HG03520 (cell line): ENCODE results near the gene MPO.

Experiments used
- ATAC-seq: cut with Tn5 transposase; IDR thresholded peaks from one replicate; pipeline ENCODE4 v1.9.1; 2021; ENCODE audit warnings: mild to moderate bottlenecking, moderate library complexity; ENCODE audit not compliant: unreplicated experiment

MPO gene

DNA sequence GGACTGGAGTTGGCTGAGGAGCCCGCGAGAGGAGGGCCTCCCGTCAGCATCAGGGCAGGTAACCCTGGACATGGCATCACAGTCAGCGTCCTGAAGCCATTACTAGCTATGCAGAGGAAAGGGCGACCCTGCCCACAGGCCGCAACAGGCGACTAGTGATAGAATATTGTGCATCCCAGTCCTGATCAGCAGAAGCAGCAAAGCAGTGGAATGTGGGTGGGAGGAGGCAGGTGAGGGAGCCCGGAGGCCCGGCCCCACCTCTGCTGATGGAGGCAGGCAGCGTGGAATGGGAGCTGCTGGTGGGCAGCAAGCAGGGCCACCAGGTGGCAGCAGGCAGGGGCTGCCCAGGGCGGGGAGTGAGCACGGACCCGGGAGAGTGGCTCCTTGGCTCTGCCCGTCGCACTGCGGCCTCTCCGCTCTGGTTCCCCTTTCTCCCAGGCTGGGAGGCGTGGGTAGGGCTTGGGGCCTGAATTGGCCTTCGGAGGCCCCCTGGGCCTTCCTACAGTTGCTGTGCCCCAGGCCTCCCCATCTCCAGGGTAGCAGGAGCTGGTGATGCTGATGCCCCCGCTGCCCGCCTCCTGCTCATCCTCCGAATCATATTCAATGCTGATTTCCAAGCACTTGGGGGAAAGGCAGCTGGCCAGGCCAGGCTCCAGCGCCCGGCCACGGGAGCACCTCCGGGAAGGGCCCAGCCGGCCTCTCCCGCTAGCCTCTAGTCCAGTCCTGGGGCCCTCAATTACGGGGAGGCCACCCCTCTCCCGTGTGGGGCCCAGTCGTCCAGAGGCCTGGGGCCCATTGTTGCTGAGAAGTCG lies 27.6 kb upstream of the MPO start:
- no peak for ATAC-seq

DNA sequence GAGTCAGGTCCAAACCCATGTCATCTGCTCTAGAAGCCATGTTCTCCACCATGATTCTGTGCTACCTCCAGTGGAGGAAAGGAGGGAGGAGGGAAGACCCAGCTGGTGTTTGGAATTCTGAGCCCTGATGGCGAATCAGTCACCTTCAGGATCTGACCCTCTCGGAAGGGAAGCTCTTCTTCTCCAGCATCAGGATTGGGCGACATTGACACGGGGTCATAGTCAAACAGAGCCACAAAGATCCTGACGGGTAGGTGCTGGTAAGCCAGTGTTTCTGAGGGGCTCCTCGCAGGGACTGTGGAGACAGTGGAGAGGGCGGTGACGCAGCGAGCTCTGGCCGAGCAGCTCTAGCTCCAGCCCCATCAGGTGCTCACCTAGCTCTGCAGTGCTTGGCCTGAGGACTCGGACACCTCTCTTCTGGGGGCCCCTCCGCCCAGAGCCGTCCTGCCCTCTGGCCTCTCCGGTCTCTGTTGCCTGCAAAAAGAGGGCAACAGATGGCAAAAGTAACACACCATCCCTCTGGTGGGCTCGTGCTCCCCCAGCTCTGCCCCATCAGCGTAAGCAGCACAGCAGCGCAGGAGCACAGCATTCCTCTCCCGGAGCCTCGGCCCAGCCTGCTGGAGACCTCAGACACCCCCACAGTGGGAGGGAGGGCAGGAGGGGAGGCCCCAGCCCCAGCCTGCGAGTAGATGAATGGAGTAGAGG lies 26.9 kb upstream of the MPO start:
- ATAC-seq: no peak

DNA sequence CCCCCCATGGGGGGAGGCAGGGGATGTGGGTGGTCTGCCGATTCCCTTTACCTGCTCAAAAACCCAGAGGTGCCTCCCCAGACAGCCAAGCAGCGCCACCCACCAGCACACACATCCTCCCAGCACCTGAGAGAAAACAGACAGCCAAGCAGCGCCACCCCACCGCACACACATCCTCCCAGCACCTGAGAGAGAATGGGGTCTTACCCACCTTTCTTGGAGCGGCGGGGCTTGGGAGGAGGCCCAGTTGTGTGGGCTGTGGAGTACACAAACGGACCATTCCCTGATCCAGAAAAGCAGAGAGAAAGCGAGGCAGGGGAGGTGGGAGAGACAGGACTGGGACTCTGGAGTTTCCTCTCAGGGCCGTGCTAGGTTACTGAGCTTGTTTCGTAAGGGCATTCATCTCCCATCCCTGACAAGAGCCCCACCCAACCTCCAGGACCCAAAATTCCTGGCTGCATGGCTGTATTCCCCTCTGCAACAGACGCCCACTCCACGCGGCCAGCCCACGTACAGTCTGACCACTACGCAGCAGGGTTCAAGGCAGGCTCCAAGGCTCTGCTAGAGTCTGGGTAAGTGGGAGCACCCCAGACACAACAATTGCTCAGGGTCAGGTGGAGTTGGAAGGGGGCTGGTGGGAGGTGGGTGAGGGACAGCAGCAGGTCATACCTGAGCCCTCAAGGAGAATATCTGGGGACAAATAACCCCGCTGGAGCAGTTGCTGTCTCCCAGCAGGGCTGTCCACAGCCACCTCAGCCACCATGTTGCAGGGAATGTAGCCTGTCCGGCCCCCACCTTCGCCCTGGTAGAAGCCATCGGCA lies 25.6 kb upstream of the MPO start:
- ATAC-seq: no peak

DNA sequence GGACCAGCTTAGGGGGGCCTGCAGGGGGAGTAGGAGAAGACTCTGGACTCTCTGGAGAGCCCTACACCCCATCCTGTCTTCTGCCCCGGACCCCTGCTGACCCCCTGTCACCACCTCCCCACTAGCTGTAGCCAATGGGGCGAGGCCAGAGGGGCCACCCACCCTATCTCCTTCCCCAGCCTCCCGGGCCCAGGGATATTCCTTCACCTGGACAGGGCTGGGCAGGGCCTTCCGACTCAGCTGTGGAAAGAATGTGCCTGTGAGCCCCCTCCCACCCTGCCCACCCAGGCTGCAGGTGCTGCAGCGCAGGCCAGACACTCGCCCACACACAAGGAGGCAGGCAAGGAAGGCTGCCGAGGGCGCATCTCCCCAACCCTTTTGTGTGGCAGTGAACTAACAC lies 24.9 kb upstream of the MPO start:
- no peak for ATAC-seq

DNA sequence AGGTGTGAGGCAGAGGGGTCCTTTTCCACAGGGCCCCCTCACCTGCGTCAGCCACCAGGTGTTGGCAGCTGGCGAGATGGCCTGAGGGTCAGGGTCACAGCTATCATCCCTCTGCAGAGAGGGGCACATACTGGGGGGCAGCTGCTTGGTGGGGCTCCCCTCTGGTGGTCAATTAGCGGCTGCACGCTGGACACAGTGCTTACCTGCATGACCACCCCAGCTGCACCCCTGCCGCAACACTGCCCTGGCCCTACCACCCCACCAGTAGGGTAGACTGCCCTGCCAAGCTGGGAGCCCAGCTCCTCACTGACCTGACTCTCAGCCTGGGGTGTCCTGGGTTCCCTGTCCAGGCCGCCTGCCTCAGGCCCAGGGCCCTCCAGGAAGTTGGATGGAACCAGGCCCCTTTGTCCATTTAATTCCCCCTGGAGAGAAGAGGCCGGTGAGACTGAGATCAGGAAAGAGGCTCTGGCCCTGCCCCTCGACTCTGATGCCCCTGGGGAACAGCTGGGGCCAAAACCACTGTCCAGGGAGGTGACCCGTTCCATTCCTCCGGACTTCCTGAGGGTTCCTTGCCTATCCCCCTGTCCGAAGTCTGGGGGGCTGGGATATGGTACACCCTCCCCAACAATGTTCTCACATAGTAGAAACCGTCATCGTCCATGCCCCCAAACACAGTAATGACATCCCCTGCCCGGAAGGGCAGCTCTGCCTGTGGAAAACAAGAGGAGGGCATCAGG lies 24.2 kb upstream of the MPO start:
- ATAC-seq: no peak

DNA sequence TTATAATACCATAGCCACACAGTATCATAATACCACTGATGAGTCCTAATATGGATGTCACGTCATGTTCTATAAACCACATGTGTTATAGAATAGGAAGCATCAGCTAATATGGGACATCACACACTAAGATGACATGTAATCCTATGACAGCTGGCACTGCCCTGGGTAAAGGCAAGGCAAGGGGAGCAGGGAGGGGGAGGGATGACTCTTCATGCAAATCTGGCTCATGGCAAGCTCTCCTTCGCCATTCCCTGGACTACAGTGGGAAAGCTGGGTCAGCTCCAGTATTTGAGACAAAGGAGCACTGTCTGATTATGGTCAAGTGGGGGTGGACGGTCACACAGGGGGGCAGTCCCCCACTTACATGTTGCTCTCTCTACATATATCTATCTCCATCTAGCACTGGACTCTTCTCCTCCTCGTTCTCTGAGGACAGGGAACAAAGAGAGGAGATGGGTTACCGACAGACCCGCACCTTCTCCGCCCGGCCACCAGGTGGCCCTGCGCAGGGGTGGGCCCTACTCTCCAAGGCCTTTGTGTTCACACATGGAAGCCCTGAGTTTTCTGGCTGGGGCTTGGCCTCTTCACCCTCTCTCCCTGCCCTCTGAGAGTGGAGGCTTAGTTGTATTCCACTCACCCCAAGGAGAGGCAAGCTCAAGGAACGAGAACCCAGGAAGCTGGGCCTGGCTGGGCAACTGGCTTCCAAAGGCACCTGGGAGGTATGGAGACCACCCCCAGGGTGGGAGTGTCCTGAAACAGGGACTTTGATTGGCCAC lies 23.4 kb upstream of the MPO start:
- ATAC-seq: no peak

DNA sequence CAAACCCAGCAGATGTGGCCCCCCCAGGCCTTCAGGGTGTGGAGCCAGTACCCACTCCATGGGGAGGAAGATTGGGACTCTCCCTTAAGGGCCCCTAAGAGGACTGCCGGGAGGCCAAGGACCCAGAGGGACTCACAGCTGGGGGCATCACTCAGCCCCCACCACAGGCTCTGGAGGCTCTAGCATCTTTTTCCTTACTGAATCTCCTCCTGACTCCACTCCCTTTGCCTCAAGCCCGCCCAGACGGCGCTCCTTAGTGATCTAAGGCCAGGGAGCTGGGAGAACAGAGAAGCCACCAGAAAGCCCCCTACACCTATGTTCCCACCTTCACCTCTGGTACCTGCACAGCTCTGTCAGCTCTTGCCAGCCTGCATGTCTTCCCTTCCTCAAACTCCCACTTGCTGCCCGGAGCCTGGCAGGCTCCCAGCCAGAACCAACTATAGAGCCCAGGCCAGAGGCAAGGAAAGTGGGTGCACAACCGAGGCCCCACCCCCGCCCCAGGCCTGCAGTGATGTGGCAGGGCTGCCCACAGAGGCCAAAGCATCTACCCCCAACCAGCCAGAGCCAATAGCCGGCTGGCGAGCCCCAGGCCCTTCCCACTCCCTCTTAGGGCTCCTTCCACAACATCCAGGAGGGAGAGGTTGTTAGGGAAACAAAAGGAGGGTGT lies 22.3 kb upstream of the MPO start:
- no peak for ATAC-seq

DNA sequence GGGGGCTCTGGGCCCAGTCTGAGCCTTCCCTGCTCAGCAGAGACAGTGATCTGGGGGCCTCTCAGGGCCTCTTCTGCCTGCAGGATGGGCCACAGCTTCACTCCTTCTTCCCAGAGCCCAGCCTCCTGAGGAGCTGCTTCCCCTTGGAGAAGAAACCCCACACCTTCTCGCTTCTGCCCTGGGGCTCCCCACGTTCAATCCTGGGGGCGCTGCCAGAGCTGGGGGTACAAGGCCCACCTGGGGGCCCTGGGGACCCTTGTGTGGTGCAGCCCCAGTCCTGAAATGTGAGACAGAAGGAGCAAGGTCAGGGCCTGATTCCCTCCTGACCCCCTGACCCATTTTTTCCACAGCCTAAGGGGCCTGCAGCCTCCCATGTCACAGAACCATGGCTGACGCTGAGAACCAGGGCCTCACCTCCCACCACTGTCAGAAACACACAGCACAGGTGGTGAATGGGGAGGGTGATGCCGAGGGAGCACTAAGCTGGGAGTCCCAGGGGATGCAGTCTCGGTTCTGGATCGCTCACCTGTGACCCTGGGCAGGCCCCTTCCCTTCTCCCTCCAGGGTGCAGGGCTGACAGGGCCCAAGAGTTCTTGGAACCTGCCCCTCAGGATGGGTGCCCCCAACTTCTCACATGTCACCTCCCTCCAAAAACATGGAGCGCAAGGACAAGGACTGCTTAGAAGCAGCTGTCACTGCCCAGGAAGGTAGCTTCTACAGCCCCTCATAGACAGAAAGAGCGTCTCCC lies 21.6 kb upstream of the MPO start:
- ATAC-seq: no peak

DNA sequence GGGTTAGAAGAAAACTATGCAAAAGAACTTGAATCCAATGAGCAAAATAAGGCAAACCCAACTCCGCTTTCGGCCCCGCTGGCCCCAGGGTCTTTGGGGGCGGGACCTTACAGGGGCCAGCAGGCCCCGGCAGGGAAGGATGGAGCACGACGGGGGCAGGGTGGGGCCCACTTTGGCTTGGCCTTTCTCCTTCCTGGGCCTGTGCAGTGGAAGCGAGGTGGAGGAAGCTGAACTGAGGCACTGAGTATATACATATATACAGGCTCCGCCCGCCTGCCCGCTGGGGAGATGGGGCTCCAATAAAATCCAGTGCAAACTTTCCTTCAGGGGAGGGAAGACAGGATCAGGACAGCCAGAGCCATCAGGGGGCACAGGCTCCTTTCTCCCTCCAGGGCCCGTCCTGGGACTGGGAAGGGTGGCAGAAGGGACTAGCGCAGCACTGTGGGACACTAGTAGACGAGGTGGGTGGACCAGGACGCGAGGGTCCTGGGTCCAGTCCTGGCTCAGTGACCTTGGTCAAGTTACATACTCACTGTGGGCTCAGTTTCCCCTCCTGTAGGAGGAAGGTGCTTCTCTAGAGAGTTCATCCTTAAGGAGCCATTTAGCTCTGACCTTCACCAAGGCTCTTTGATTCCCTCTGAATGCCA lies 20.9 kb upstream of the MPO start:
- no peak for ATAC-seq

DNA sequence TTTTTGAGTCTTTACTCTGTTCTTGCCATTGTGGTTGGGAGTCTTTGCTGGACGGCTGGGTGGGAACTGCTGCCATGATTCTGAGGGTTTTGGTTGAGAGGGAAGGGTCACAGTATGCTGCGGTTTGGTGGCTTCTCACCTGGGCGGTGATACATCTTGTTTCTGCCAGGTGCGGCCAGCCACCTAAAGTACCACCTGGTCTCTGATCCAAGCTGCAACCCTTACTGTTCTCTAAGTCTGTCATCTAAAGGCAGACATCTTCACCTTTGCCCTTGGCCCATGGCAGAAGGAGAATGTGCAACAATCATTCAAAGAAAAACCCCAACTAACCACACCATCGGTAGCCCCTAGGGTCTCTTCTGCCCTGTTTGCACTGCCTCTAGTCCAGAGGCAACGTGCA lies 19.6 kb upstream of the MPO start:
- ATAC-seq: no peak

DNA sequence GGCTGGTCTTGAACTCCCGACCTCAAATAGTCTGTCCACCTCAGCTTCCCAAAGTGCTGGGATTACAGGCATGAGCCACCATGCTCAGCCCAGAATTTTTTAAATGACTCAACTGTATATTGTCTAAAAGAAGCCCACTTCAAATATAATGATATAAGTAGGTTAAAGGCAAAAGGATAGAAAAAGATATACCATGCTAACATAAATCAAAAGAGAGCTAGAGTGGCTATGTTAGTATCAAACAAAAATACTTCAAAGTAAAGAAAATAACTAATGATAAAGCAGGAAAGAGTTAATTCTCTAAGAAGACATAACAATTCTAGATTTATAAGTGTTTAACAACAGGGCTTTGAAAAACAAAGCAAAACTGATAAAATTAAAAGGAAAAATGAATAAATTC lies 13.3 kb upstream of the MPO start:
- no peak for ATAC-seq

DNA sequence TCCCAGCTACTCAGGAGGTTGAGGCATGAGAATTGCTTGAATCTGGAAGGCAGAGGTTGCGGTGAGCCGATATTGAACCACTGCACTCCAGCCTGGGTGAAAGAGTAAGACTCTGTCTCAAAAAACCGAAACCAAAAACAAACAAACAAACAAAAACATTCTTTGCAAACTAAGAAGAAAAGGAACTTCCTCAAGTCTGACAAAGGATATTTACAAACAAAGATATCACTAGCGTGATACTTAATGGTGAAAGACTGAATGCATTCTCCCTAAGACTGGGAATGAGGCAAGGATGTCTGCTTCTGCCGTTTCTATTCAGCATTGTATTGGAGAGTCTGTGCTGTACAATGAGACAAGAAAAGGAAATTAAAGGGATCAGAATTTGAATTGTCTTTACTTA lies 10.5 kb upstream of the MPO start:
- ATAC-seq: no peak

DNA sequence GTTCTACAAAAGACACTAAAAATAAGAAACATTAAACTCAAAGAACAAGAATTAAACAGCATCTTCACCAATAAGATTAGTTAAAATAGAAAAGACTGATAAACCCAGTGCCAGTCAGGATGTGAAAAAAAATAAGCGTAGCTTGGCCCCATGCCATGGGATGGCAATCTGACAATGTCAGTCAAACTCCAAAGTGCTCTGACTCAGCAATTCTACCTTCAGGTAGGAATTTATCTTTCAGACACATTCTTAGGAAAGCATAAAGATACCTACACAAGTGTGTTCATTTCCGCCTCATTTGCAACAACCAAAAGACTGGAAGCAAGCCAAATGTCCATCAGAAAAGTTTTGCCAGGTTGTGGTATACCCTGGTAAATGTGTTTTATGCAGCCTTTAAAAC lies 9.1 kb upstream of the MPO start:
- ATAC-seq: no peak

DNA sequence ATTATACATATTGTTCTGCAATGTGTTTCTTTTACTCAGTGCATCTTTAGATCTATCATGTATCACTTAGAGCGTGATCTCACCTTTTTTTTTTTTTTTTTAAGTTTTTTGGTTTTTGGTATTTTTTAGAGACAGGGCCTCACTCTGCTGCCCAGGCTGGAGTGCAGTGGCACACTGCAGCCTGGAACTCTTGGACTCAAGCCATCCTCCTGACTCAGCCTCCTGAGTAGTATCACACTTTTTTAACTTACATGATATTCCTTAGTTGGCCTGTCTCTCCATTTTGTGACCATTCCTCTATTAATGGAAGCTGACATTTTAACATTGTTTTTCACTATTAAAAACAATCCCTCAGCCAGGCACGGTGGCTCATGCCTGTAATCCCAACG lies 4.7 kb upstream of the MPO start:
- no peak for ATAC-seq

DNA sequence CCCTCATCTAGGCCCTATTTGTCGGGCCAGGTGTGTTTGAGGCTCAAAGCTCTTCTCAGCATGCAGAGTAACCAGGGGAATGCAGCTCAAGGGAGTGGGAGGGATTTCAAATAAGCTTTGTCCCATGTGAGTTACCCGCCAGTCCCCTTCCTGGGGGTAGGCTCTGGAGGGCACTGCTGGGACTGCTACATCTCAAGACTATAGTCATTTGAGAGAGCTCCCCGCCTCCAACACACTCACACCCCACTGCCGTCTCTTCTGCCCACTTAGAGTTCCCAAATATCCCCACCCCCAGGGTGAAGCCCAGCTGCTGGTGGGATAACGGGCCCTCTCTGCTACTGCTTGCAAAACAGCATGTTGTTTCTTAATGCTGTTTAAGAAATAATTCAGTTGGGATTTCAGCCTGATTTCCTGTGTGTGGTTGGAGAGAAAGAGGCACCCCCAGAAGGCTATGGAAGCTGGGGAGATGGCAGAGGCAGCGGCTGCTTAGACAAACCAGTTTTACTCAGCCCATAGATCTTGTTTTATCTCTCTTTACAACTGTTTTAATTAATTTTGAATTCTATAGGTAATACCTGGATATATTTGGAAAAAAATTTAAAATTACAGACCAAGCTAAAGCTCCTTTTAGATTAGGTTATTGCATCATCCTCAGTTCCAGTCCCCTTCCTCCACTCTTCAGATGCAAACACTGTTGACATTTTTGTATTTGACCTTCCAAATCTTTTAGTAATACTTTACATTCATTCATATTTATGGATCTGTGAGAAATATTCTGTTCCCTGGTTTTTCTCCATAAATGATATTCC lies 4.1 kb upstream of the MPO start:
- no peak for ATAC-seq

DNA sequence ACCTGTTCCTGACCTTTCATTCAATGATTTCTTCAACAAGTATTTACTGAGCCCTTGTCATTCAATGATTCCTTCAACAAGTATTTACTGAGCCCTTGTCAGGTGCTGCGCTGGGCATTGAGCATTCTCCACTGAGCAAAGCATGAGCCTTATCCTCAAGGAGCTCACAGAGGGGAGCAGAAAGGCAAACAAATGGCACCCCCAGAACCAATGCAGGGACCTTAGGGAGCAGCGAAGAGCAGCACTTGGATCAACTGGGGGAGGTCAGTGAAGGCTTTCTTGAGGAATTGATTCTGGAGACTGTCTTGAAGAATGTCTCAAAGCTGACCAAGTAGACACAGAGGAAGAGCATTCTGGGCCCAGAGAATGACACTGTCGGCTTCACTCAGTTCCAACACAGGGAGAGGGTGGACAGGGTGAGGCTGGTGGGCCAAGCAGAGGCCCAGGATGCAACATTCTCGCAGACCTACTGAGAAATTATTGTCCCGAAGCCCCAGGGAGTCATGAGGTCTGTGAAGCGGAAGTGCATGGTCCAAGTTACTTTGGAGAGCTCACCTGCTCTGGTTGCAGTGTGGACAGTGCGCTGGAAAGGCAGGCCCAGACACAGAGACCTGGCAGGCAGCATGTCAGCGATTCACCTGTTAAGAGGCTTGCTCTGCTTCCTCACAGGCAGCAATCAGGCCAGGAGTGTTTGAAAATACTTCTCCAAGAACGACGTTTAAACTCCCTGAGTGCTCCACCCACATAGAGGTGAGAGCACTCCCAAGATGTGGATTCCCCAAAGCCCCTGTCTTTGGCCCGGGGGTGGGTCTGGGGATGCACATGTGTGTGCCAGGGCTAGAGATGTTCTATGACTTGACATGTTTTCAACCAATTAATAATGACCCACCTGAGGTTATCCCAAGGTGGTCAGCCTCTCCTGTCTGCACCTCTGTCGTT lies 3.2 kb upstream of the MPO start:
- ATAC-seq: no peak

DNA sequence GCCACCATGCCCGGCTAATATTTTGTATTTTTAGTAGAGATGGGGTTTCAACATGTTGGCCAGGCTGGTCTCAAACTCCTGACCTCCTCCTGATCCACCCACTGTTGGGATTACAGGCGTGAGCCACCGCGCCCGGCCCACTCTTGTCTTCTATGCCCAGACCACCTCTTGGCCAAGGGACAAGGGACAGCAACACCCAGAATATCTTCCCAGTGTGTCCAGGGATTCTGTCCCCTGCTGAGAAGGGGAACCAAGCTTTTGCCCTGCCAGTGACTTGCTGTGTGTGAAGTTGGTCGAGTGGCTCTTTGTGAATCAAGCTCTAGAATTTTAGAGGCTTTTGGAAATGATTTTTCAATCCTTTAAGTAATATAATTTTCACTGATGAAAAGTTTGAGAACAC lies 1.7 kb upstream of the MPO start:
- ATAC-seq: no peak
